ENCODE data around the gene TNS1. TPM values are rescaled to one million over a fixed set of nuclear protein-coding genes. Genes with fewer than 3 reads are reported as not detected.
A peak's percentile ranks its signal among the peaks of the same experiment; 100 is the strongest.

The TNS1 gene
- total and polyA plus RNA-seq, 2 donors (not counting 1 experiment from before 2014, with no cell fraction given): 0.10 to 0.86 TPM

GRCh38 chr2:217886720-217887309 lies 116.0 kb downstream of the TNS1 start:
- Mint-ChIP-seq H3K9me3 (ENCODE audit: insufficient read depth) (no peaks in the 10 kb centered on the region), H3K27ac (no peak overlapping the region), H3K4me1 (peaks cover 27% of the 10 kb centered on the region), H3K4me3 (peak overlapping the region; percentile 4), H3K27me3 (no peaks in the 10 kb centered on the region)
- H4K20me1 ChIP-seq (ENCODE audit: control insufficient read depth, insufficient read depth, low read length, poor library complexity, severe bottlenecking): no peaks in the 10 kb centered on the region
- whole genome bisulfite sequencing (ENCODE audit: insufficient coverage): 10% methylated on average over 3 of the region's 6 CpGs
- H3K4me3 ChIP-seq (ENCODE audit: control extremely low read depth in 1 of 5, extremely low read depth in 1 of 5, insufficient read depth in 1 of 5, low read depth in 2 of 5, low read length in 4 of 5): no peak overlapping the region
- peak; percentile 79 for DNase-seq
- no peak for TF ChIP-seq EZH2 (IDR thresholded peaks at IDR 0.05; ENCODE audit: borderline replicate concordance, insufficient read depth, low read depth, low read length, poor library complexity, severe bottlenecking)
- TF ChIP-seq, protein P1, sequence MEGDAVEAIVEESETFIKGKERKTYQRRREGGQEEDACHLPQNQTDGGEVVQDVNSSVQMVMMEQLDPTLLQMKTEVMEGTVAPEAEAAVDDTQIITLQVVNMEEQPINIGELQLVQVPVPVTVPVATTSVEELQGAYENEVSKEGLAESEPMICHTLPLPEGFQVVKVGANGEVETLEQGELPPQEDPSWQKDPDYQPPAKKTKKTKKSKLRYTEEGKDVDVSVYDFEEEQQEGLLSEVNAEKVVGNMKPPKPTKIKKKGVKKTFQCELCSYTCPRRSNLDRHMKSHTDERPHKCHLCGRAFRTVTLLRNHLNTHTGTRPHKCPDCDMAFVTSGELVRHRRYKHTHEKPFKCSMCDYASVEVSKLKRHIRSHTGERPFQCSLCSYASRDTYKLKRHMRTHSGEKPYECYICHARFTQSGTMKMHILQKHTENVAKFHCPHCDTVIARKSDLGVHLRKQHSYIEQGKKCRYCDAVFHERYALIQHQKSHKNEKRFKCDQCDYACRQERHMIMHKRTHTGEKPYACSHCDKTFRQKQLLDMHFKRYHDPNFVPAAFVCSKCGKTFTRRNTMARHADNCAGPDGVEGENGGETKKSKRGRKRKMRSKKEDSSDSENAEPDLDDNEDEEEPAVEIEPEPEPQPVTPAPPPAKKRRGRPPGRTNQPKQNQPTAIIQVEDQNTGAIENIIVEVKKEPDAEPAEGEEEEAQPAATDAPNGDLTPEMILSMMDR (IDR thresholded peaks at IDR 0.05): peak; percentile 76
- intact Hi-C loops (cut with micrococcal nuclease): loop anchor here (1.0 to 5.0 kb wide), 3 partner anchors 98 to 102 kb away; no protein-coding TSS in a partner anchor
- peaks cover 12 to 15% of the 10 kb centered on the region in 2 donors for H3K4me1 ChIP-seq (ENCODE audit: control insufficient read depth in 2 of 2, insufficient read depth in 2 of 2, low read length in 2 of 2)
- H3K27me3 ChIP-seq (replicated peaks in 1 of 4; ENCODE audit: control extremely low read depth in 1 of 4, control insufficient read depth in 3 of 4, insufficient read depth in 4 of 4, low read length in 3 of 4): no peaks in the 10 kb centered on the region
- H3K9ac ChIP-seq (ENCODE audit: low read length): no peak overlapping the region
- peaks cover 0 to 4% (median 0%) of the 10 kb centered on the region in 3 donors for H3K9me3 ChIP-seq (ENCODE audit: control extremely low read depth in 1 of 3, control insufficient read depth in 2 of 3, insufficient read depth in 1 of 3, low read length in 2 of 3)
- peak; percentile 76 for ATAC-seq (ENCODE audit: low read depth)
- peak overlapping the region; percentile 27 for H3K4me2 ChIP-seq (replicated peaks; ENCODE audit: low read depth, low read length, poor library complexity, severe bottlenecking)
- H3K27ac ChIP-seq (ENCODE audit: low read length in 2 of 2): no peak overlapping the region
- POLR2A ChIA-PET: no interaction called here
- no peaks in the 10 kb centered on the region for H3K36me3 ChIP-seq (replicated peaks in 1 of 2; ENCODE audit: control extremely low read depth in 1 of 2, control insufficient read depth in 1 of 2, extremely low read depth in 1 of 2, insufficient read depth in 2 of 2, low read length in 1 of 2)
- no peak overlapping the region for H2AFZ ChIP-seq (ENCODE audit: insufficient read depth, low read depth, low read length, poor library complexity, severe bottlenecking)
- no peaks in the 10 kb centered on the region for H3K79me2 ChIP-seq (ENCODE audit: control insufficient read depth, insufficient read depth, low read length)
- CTCF ChIA-PET: interaction anchor here (0.7 to 14.7 kb wide), 16 partner anchors 10 to 113 kb away, joined by 3 to 412 read pairs (median 5); no protein-coding TSS in a partner anchor

GRCh38 chr2:217886091-217886490 lies 116.7 kb downstream of the TNS1 start:
- H3K4me1 Mint-ChIP-seq: peaks cover 27% of the 10 kb centered on the region
- WGBS (ENCODE audit: insufficient coverage): 81% methylated on average over 2 of the region's 3 CpGs
- no peak overlapping the region for H3K27ac Mint-ChIP-seq
- no peaks in the 10 kb centered on the region for H3K27me3 Mint-ChIP-seq
- intact Hi-C loops (cut with micrococcal nuclease): loop anchor here (1.0 to 5.0 kb wide), 3 partner anchors 97 to 101 kb away; no protein-coding TSS in a partner anchor
- ChIA-PET CTCF (interaction anchor here (0.7 to 14.7 kb wide), 16 partner anchors 9 to 112 kb away, joined by 3 to 412 read pairs (median 5); no protein-coding TSS in a partner anchor), POLR2A (no interaction called here)
- H3K9me3 ChIP-seq (ENCODE audit: control extremely low read depth in 1 of 3, control insufficient read depth in 2 of 3, insufficient read depth in 1 of 3, low read length in 2 of 3): peaks cover 0 to 4% (median 0%) of the 10 kb centered on the region in 3 donors
- no peaks in the 10 kb centered on the region for H3K36me3 ChIP-seq (replicated peaks in 1 of 2; ENCODE audit: control extremely low read depth in 1 of 2, control insufficient read depth in 1 of 2, extremely low read depth in 1 of 2, insufficient read depth in 2 of 2, low read length in 1 of 2)
- DNase-seq (no peak), ATAC-seq (ENCODE audit: low read depth) (no peak)
- no peaks in the 10 kb centered on the region for H3K9me3 Mint-ChIP-seq (ENCODE audit: insufficient read depth)
- no peak overlapping the region for H3K9ac ChIP-seq (ENCODE audit: low read length)
- no peak overlapping the region for H2AFZ ChIP-seq (ENCODE audit: insufficient read depth, low read depth, low read length, poor library complexity, severe bottlenecking)
- TF ChIP-seq, protein P1 (IDR thresholded peaks at IDR 0.05): no peak
- TF ChIP-seq EZH2 (IDR thresholded peaks at IDR 0.05; ENCODE audit: borderline replicate concordance, insufficient read depth, low read depth, low read length, poor library complexity, severe bottlenecking): no peak
- H3K4me3 Mint-ChIP-seq: no peak overlapping the region
- H3K27ac ChIP-seq (ENCODE audit: low read length in 2 of 2): no peak overlapping the region
- H3K79me2 ChIP-seq (ENCODE audit: control insufficient read depth, insufficient read depth, low read length): no peaks in the 10 kb centered on the region
- peak overlapping the region; percentile 27 for H3K4me2 ChIP-seq (replicated peaks; ENCODE audit: low read depth, low read length, poor library complexity, severe bottlenecking)
- H3K4me1 ChIP-seq (ENCODE audit: control insufficient read depth in 2 of 2, insufficient read depth in 2 of 2, low read length in 2 of 2): peaks cover 12 to 15% of the 10 kb centered on the region in 2 donors
- no peaks in the 10 kb centered on the region for H3K27me3 ChIP-seq (replicated peaks in 1 of 4; ENCODE audit: control extremely low read depth in 1 of 4, control insufficient read depth in 3 of 4, insufficient read depth in 4 of 4, low read length in 3 of 4)
- H4K20me1 ChIP-seq (ENCODE audit: control insufficient read depth, insufficient read depth, low read length, poor library complexity, severe bottlenecking): no peaks in the 10 kb centered on the region
- H3K4me3 ChIP-seq (ENCODE audit: control extremely low read depth in 1 of 5, extremely low read depth in 1 of 5, insufficient read depth in 1 of 5, low read depth in 2 of 5, low read length in 4 of 5): no peak overlapping the region

All from B cell (primary cell).